WTC11 (cell line): ENCODE data around the gene ZMYND8.

ENCODE experiments used
- CTCF ChIP-seq: fragments of 200-600 bp; IDR thresholded peaks from 2 replicates; pipeline ENCODE4 v1.8.0; 2022; ENCODE audit warnings: antibody characterized with exemption
- ETV6 ChIP-seq: sonication (generic); formaldehyde crosslinking; IDR thresholded peaks from 2 replicates; pipeline ENCODE4 v1.8.1; 2022; ENCODE audit warnings: mild to moderate bottlenecking, missing genetic modification reagents
- IRF1 ChIP-seq: sonication (generic); formaldehyde crosslinking; IDR thresholded peaks from 2 replicates; pipeline ENCODE4 v1.8.0; 2023; ENCODE audit warnings: missing genetic modification reagents
- MAX ChIP-seq: sonication (generic); formaldehyde crosslinking; IDR thresholded peaks from 2 replicates; pipeline ENCODE4 v1.8.0; 2022; ENCODE audit warnings: mild to moderate bottlenecking, missing genetic modification reagents
- MXD4 ChIP-seq: fragments of 250-450 bp; sonication (Bioruptor Pico); IDR thresholded peaks from 2 replicates; pipeline ENCODE4 v1.8.0; 2021; ENCODE audit warnings: mild to moderate bottlenecking, moderate library complexity, borderline replicate concordance

GRCh38 chr20:47228654-47229053, 127.8 kb downstream of the ZMYND8 start:
- TF ChIP-seq MXD4 (no peak), CTCF (no peak), IRF1 (CRISPR knock-in tag) (no peak), ETV6 (CRISPR knock-in tag) (no peak), MAX (CRISPR knock-in tag) (no peak)
